Subcutaneous preadipocyte (primary cell): ENCODE results near the gene PDIA6. TPM values are rescaled to one million over a fixed set of nuclear protein-coding genes. Genes with fewer than 3 reads are reported as not detected.

Experiments
- small RNA-seq: library from RNA; depleted of rRNA; stranded (forward); fragments of <200 nt; gene quantifications from one replicate; pipeline ENCODE3, GENCODE V24; 2012
- total RNA-seq: library from RNA; depleted of rRNA; stranded (reverse); fragments of >200 nt; gene quantifications from 2 replicates; pipeline ENCODE4 v1.2.3, GENCODE V29; 2012

The PDIA6 gene
- total RNA-seq = 293 and 361 TPM in 2 replicates

GRCh38 chr2:10812362-10813162, at the start of gene PDIA6:
Gene PDIA6 (minus strand): TSS chr2:10812785. CDS start chr2:10812696, 89 bp downstream.

Small RNA genes within 50 kb of the gene (small RNA-seq; reads per million reads assigned to genes)
- not detected for gene RNU7-138P
- gene RNU7-176P = not detected

Other genes with a start within 250 kb of the PDIA6 start
- gene NOL10, start 122.8 kb downstream of the PDIA6 start, total RNA-seq = 38.6 and 53.2 TPM in 2 replicates
- under 0.01 TPM in 2 replicates for gene ATP6V1C2, start 91.2 kb downstream of the PDIA6 start, total RNA-seq
- not detected in 2 replicates for gene KCNF1, start 99.1 kb upstream of the PDIA6 start, total RNA-seq